Measurements from ENCODE around the gene AAK1.

Gene AAK1

DNA sequence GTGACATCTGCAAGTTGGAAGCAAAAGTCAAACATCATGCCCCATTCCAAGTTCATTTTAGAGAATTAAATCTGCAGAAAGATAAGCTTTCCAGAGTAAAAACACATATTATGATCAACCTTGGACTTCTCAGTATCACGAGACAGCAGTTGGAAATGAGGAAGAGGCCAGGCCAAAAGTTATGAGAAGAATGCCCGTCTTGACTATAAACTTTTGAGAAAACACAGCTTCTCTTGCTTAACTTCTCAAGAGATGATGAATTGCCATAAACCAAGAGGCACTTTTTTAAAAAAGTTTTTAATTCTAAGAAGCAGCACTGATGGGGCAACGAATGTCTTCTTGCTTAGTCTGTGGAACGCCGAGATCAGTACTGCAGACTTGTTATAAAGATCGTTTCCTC is 153.7 kb downstream of the AAK1 start:
- no peak for DNase-seq (ENCODE audit: low read depth)

GRCh38 chr2:69483696-69484095 is 159.8 kb downstream of the AAK1 start:
- no peak for DNase-seq (ENCODE audit: low read depth)

DNA sequence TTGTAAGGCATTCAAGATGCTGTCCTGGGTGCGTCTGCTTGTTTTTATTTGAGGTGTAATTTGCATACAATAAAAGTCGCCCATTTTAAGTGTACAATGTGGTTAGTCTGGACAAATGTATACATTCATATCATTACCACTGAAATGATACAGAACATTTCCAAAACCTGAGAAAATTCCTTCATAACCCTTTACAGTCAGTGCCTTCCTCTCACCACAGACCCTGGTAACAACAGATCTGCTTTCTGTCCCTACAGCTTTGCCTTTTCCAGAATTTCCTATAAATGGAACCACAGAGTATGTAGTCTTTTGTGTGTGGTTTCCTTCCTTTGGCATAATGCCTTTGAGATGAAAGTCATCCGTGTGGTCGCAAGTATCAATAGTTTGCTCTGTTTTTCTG is 160.5 kb downstream of the AAK1 start:
- no peak for DNase-seq (ENCODE audit: low read depth)

- no peak for DNase-seq (ENCODE audit: low read depth)
Measured at GRCh38 chr2:69482471-69482870, 161.1 kb downstream of the AAK1 start.

DNA sequence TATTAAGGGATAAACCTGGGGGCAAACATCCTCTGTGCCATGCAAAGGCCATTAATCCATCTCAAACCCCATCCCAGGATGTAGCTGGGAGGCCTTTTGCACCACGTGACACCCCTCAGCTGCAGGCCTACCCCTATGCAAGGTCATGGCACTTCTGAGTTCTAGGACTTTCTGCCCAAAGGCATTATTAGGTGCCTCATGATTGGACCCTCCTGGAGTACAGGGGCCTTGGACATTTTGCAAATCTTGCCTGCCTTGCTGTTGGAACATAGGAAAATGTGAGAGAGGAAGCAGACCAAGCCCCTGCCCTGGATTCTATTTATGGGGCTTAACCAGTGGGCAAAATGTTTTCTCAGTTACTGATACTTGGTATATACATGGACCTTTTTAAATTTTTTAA is 162.1 kb downstream of the AAK1 start:
- DNase-seq (ENCODE audit: low read depth), result no peak

DNA sequence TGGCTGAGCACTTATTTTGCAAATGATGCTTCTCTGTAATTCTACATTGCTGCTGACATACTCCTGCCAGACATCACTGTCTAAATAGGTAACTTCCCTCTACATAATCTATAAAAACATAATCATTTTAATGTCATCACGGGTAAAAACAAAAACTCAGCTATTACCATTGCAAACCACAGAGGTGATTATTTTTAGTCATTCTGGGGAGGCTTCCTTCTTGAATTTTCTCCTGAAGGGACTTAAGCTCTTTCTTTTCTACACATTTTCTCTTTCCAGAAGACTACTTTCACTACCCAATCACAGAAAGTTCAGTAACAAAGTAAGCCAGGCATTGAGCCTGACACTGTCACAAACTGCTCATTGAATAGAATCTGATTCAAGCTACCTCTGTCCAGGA is 165.9 kb downstream of the AAK1 start:
- DNase-seq (ENCODE audit: low read depth), result no peak

DNA sequence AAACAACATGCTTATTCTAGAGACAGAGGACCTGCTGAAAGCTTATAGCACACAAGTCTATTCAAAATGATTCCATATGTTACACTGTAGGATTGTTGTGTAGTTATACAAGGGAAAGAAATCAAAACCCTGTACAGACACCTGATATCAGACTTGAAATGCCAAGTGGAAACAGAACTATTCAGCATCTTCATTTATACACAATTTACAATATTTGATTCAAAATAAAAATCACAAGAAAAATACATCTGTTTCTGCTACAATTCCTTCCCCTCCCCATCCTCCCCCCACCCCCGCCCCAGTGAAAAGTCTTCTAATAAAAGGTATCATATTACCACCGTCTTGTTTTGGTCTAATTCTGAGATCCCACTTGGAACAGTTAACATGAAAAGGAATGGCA is 168.9 kb downstream of the AAK1 start:
- no peak for DNase-seq (ENCODE audit: low read depth)

DNA sequence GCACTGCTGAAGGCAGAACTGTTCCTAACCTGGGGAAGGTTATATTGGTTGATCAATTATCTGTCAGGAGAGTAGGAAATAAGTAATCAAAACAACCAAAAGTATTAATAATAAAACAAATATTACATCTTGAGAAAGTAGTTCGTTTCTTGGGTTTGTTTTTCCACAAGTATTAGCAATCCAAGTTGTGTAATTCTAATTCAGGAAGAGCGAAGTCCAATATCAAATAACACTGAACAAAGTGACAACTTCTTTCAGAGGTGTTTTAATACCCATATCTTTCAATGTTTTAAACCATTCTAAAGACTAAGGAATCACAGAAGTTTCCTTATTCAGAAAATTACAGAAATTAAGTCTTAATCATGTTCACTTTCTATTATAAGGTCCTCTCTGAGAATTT is 171.7 kb downstream of the AAK1 start:
- DNase-seq (ENCODE audit: low read depth), result no peak

- DNase-seq (ENCODE audit: low read depth), result no peak
Measured at GRCh38 chr2:69470911-69471310, 172.6 kb downstream of the AAK1 start.

DNA sequence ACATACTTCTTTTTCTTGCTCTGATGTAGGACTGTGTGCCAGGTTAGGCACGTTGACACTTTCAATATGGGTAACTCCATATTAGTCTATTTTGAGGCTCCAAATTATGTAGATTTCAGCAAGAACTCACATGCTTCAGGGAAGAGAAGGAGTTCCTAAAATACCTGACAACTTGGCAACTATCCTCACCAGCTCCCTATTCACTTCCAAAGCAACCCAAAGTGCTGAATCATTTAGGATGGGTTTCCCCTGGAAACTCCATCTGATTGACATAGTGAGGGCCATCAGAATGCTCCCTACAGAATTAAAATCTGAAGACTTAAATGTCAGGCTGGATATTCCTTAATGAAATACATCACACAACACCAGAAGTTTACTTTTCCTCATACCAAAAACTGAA is 173.8 kb downstream of the AAK1 start:
- DNase-seq (ENCODE audit: low read depth), result no peak

- no peak for DNase-seq (ENCODE audit: low read depth)
Measured at GRCh38 chr2:69469375-69469774, 174.2 kb downstream of the AAK1 start.

GRCh38 chr2:69466728-69467127 is 176.8 kb downstream of the AAK1 start:
- no peak for DNase-seq (ENCODE audit: low read depth)

DNA sequence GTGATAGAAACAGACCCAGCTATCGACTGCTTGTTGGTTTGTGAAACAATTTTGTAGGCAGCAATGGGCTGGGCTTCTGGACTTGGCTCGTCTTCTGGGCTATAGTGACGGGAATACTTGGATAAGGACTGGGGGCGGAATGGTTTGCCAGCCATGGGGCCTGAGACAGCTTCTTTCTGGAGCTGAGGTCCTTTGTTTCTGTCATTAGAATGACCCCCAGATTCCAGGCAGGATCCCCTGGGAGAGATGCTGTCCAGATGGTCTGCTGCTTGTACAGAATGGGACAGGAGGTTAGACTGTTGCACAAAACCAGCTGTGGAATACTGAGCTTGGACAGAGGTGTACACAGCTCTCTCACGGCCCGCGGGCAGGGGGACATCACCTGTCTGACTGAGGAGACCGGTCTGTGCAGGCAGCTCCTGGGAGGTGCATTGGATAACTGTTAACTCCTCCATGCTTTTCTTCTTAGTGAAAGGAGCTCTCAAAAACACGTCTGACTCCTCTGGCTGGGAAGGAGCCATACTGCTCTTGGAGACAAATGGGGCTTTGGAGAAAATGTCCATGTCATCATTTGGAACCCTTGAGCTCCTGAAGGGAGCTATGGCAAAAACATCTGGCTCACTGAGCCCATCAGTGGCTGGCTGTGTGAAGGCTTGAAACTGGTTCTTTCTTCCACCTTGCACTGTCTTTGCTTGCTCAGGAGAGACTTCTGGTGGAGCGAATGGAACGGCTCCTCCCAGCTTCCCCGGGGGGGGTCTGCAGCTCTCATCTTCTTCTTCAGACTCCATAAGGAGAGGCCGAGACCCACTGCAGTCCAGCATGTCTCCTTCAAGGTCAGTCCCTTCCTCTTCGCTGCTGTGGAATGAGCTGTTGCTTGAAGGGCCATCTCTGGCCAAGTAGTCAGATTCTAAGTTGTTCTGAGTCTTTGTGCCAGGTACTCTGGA is 177.8 kb downstream of the AAK1 start:
- no peak for DNase-seq (ENCODE audit: low read depth)

DNA sequence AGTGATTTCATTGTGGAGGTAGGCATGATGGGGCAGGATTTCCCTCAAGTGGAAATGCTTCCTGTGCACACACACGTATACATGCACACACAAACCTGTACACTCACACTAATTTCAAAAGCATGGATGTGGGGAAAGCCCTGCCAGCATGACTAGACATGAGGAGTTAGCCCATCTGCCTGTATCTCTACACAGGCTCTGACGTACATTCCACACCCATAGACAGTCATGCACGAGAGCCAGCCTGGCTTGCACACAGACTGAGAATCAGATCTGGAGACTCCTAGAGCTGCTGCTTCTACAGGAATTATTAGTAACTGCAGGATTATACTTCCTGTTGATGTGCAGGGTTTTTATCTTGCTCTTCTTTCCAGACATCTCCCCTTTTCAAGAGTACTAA is 179.0 kb downstream of the AAK1 start:
- no peak for DNase-seq (ENCODE audit: low read depth)

- no peak for DNase-seq (ENCODE audit: low read depth)
Measured at GRCh38 chr2:69462780-69463179, 180.8 kb downstream of the AAK1 start.

GRCh38 chr2:69461404-69461803 is 182.1 kb downstream of the AAK1 start:
- no peak for DNase-seq (ENCODE audit: low read depth)

DNA sequence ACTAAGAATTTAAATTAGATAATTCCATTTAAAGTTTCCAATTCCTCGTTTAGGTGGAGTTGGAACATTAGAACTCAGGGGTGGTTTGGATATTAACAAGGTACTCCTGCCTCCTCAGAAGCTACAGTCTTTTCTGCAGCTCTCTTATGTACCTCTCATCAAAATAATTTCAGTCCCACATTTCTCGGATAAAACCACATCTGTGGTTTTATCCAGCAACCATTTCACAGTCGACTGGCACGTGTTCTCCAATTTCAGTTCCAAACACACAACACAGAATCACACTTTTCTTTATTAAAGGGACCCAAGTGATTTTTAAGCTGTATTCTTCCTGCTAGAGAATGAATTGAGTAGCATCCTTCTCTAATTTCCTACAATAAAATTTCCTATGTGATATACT is 183.6 kb downstream of the AAK1 start:
- no peak for DNase-seq (ENCODE audit: low read depth)

DNA sequence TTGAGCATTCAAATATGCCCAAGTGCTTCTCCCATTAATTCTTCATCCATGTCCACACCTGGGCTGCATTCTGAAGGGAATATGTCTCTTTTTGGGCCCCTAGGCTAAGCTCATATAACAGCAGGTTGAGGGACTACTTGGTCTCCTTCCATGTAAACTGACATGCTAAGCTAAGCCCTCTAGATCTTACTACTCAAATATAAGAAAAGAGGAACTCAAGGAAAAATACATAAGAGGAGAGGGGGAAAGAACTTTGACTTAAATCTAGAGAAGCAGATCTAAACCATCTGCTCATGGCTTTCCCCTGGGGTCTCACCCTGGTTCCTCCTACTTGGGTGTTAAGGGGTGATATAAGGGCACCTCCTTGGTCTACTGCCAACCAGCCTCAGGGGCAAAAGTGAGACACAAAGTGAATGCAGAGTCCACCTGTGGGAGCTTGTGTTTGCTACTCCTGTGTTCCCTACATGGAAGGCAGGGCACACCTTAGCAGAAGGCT is 186.5 kb downstream of the AAK1 start:
- no peak for DNase-seq (ENCODE audit: low read depth)

GRCh38 chr2:69456154-69456553 is 187.4 kb downstream of the AAK1 start:
- no peak for DNase-seq (ENCODE audit: low read depth)

DNA sequence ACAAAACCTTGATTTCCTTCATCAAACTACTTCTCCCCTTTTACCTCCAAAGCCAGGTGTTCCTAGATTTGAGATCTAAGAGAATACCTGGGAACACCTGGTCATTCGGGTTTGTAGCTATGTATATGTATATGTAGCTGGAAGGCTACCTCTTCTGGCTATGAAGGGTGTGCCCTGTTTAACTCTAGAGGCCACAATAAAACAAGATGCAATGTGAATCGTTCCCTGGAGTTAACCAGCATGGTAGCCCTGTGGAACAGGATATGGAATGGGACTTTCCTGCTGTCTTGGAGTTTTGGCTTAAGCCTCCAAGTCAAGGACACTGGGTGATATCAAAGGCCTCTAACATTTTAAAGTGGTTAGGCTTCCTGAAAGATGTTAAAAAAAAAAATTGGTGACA is 188.6 kb downstream of the AAK1 start:
- no peak for DNase-seq (ENCODE audit: low read depth)

DNA sequence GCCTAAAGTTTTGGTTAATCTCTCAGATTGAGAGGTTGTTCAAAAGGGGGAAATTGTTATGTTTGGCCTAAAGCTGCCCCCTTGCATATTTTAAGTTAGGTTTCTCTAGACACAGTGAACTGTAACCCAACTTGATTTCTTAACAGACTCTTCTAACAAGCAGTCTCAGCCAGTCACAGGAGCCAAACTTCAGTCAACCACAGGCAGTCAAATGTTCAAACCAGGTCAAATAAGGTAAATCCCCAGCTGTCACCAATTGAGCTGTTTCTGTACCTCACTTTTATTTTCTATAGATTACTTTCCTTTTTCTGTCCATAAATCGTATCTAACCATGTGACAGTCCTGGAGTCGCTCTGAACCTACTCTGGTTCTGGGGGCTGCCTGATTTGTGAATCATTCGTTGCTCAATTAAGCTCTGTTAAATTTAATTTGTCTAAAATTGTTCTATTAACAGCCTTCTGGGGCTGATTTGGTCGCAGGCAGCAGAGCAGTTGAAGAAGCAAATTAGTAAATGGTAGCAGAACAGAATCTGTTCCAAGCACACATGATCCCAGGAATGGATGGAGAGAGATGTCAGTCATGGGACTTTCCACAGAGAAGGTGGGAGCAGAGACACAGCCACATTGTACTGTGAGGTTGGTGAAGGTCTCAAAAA is 189.9 kb downstream of the AAK1 start:
- DNase-seq (ENCODE audit: low read depth), result no peak

DNA sequence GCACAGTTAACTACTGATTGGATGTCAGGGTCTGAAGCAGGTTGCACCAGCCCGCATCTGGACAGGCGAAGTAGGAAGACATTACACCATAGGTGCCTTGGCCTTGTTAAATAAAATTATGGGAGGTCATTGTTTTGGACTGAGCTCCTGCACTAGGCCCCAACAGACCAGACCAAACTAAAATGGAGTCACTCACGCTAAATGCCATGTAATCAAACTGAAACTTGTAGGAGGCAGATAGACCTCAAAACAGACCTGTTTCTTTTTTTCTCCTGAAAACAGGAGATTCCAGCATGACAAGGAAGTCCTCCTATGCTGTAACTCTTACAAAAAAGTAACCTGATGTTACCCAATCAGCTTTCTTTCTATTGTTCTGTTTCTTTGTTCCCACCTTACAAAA is 190.9 kb downstream of the AAK1 start:
- no peak for DNase-seq (ENCODE audit: low read depth)

DNA sequence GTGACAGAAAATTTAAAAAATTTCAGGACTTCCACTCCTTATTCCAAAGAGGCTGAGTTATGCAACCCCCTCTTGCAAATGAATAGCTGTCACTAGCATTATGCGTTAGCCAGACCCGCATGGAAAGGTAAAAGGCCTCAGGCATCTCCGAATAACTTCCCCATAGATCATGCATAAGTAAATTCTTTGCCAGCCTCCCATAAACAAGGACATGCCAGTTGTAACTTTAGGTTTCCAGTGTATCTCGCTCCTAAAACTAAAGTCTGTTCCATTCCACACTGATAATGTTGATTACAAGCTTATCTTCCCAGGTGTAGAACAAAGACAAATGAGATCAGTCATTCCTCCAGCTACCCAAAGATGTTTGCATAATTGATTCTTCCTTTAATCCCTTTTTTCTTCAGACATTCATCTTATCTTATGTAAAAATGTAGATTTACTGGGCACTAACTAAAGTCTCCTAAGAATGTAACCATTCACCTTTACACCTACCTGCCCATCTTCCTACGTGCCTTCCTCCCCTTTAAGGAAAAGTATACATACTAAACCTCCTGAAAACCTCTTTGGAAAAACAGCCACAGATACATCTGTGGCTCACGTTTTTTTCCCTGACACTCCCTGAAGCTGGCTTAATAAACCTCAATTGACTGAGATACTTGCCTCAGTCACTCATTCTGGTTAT is 192.7 kb downstream of the AAK1 start:
- DNase-seq (ENCODE audit: low read depth), result no peak

All from stimulated activated CD8-positive, alpha-beta memory T cell treated with anti-CD3 and anti-CD28 coated beads, Interleukin-15, amount 100 ng/mL, for 24 hours (primary cell).